HG02588 (cell line): ENCODE measurements around the gene GALNT14.

ENCODE experiments used
- ATAC-seq: cut with Tn5 transposase; IDR thresholded peaks from one replicate; pipeline ENCODE4 v1.9.1; 2021; ENCODE audit warnings: mild to moderate bottlenecking, moderate library complexity; ENCODE audit not compliant: unreplicated experiment

GALNT14 gene

DNA sequence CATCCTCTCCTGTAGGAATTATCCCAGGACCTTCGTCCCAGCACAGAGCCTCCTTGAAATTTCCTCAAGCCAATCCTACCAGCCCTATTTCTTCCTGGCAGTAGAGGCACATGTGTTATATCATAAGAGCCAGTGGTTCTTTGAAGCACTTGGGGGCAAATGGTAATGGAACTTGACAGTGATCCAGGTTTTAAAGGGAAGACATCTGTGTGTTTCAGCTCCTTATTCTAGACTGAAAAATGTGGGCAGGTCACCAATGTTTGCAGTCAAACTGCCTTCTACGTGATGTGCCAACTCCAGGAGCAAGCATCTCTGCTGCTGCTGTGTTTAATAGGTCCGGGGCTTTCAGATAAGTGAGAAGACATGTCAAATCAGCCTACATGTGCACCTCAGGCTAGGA is 157.1 kb downstream of the GALNT14 start:
- ATAC-seq = no peak

DNA sequence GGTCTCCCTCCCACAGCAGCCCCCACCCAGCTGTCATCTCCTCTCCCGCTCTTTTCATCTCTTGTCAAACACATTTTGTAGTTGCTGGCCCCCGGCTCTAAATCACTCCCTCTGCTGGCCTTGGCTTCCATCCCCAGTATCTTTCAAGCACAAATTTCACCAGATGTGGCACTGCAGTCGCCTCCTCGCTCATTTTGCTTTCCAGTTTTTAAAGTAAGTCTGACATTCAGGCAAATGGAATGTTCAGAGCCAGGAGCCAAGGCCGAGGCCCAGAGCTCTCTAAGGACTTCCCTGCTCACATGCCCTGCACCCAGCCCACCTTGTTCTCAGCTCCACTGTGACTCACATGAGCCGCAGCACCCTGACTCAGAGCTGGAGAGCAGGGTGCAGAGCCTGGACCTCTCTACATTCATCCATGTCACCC is 158.4 kb downstream of the GALNT14 start:
- ATAC-seq = no peak

GRCh38 chr2:30978854-30979253 is 159.4 kb downstream of the GALNT14 start:
- ATAC-seq = no peak

DNA sequence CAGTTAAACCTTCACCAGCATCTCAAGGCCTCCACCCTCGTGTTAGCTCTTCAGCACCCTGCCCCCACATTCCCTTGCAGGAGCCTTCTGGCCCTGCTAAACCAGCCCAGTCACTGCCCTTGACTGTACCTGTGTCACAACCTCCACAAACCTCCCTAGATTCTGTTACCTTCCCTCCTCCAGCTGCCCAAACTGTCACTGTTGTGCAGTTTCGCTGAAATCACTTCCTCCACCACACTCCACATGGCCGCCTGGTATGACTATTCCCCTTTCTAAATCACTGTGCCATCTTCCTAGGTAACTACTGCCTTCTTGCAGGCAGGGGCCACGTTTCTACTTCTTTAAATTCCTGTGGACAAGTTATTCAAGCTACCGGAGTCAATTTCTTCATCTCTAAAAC is 160.2 kb downstream of the GALNT14 start:
- ATAC-seq = no peak

GRCh38 chr2:30975156-30975555 is 163.1 kb downstream of the GALNT14 start:
- ATAC-seq = no peak

- no peak for ATAC-seq
Measured at GRCh38 chr2:30974554-30974953, 163.7 kb downstream of the GALNT14 start.

DNA sequence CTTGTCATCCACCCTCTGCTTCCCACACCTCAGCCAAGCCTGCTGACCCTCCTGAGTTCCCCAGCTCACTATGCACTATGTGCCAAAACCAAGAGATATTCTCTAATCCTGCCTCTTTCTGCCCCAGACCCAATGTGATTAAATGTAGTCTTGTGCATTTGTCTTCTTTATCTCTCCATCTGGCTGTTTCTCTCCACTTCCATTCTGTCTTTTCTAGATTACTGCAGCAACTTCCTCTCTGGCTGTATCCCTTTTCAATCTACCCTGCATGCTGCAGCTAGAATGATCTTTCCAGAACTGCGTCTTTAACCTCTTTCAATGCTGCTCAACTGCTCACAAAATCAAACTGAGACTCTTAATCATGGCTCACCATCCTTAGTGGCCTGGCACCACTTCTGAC is 164.1 kb downstream of the GALNT14 start:
- no peak for ATAC-seq

- no peak for ATAC-seq
Measured at GRCh38 chr2:30971231-30972025, 166.8 kb downstream of the GALNT14 start.

DNA sequence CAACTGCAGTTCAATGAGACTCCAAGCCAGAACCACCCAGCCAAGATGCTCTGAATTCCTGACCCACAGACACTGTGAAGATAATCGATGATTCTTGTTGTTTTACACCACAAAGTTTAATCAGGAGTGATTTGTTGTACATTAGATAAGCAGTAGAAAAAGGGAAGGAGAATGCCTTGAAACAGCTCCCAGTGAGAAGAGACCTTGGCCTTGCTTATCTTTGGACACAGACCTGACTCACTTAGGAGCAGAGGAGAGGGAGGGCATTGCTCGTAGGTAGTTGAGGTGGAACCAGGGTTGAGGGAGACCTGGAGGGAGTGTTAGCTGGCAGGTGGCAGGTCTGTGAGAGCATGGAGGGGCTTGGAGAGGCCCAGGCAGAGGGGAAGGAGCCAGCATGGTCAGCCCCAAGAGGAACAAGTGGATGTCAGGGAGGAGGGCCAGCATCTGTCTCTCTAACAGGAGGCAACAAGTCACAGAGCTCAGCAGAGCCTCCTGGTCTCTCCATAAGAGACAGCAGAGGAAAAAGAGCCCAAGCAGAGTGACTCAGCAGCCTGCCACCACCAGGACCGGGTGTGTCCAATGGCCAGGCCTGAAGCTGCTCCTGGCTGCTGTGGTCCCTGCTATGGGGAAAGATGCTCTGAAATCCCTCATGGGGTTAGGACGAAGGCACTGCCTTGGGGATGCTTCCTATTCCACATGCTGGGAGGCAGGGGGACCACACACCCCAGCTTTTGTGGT is 169.4 kb downstream of the GALNT14 start:
- no peak for ATAC-seq

DNA sequence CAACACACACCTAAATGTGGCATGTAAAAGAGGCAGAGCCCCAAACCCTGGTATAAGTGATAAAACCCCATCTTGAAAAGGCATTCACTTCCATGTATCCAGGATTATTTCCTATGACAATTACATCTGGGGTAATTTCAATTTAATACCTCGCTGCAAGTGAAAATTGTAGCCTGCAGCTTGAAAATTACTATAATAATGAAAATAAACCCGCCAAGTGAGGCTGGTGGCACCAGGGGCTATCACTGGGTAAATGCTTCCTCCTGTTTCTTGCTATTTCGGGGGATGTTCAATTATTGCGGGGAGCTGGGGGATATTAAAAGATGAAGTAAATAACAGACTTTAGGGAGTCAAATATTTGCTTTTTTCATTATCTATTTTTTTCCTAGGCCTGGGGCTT is 171.5 kb downstream of the GALNT14 start:
- ATAC-seq = no peak

DNA sequence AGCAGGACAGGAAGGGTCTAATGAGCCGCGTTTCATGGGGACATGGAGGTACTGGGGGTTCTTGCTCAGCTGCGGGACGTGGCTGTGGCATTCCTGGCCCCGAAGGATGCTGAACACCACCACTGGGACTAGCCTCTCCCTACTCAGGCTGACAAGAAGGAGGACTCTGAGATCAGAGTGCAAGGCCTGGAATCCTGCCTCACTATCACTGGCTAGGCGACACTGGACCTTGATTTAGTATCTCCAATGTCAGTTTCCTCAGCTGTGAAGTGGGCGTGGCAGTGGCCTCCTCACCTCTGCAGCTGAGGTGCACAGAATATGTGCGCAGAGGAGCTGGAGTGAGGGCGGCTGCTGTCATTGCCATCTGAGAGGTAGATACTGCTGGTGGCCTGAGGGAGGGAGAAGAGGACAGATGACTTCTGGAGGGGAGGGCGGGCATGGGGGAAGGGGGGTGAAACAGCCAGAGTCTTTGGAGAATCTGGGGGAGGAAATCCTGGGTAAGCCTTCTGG is 173.2 kb downstream of the GALNT14 start:
- ATAC-seq = no peak

GRCh38 chr2:30964334-30965005 is 173.8 kb downstream of the GALNT14 start:
- ATAC-seq = no peak

GRCh38 chr2:30963184-30963583 is 175.1 kb downstream of the GALNT14 start:
- ATAC-seq = no peak

GRCh38 chr2:30960213-30960612 is 178.0 kb downstream of the GALNT14 start:
- no peak for ATAC-seq

- no peak for ATAC-seq
Measured at GRCh38 chr2:30959653-30960052, 178.6 kb downstream of the GALNT14 start.

DNA sequence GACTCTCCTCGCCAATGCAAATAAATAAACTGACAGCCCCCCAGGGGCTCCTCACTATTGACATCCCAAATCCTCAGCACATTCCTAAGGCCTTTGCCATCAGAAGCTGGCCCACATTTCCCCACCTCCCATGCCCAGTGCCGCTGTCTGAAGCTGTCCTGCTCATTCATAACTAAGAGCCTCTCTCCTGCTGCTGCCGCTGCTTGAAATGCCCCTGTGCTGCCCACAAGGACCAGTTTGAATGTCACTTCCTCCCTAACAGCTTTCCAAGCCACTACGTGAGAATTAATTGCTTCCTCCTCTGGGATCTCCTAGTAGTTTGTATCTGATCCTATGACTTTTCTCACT is 179.3 kb downstream of the GALNT14 start:
- ATAC-seq = no peak

- no peak for ATAC-seq
Measured at GRCh38 chr2:30958193-30958917, 179.9 kb downstream of the GALNT14 start.

DNA sequence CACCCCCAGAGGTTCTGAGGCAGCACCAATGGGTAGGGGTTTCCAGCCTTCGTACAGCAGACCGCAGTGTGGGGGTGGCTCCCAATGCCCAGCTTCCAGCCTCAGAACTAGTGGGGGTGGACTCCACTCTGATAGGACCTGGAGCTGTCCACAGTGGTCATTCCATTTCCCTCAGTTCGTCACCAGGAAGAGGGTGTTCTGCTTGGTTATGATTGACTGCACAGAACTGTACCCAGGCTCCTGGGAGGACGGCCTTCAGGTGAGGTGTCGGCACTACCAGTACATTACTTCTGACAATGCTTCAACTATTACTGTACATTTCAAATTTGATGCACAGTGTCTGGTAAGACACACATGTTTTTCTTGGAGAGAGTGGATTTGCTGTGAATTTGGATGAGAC is 180.6 kb downstream of the GALNT14 start:
- no peak for ATAC-seq

DNA sequence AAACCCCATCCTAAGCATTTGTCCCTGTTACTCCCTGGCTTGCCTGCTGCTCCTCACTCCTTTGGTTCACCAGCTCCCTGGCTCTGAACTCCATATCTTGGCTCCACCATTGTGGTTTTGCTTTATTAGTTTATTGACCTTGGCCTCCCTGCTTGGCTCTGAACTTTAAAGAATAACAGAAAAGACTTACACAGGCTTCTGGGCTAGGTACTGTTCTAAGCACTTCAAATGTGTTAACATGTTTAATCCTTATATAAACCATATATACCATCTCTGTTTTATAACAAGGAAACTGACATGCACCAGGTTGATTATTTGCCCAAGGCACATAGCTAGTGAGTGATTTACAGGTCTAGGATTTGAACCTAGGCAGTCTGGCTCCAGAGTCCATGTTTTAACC is 181.2 kb downstream of the GALNT14 start:
- ATAC-seq = no peak

GRCh38 chr2:30955516-30956132 is 182.6 kb downstream of the GALNT14 start:
- no peak for ATAC-seq

DNA sequence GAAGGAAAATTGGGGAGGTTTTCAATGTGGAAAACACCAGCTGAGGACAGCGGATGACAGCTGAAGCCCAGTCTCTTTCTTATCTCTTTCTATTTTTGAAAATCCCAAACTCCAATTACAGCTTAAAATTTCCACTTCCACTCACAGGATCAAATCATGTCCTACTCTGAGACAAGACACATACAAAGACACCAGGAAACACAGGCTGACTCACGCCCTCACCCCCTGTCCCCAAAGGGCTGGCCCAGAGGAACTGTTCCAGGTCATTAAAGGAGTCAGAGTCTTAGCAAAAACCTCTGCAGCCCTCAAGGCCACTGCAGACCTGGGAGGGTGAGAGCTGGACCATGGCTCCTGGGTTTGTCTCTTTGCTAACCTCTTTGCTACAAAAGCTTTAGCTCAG is 187.9 kb downstream of the GALNT14 start:
- no peak for ATAC-seq
